Adrenal gland (tissue), 12 donors: Measurements from ENCODE around the gene CHRNB2. TPM values are rescaled to one million over a fixed set of nuclear protein-coding genes. Genes with fewer than 3 reads are reported as not detected.

Experiments used
- DNase-seq, 7 donors: peaks; one replicate each; pipeline ENCODE4 v3.0.0-alpha.2; 2019 to 2020
- H3K27ac ChIP-seq, 5 donors: fragments of 200-600 bp; sonication (generic) in 4 of 5; 1 replicate in 3 of 5; 2 replicates in 2 of 5; pipeline versions ENCODE4 v1.5.1 to v1.8.0; 2016 to 2020; ENCODE audit warnings: mild to moderate bottlenecking in 1 of 5
- H3K27me3 ChIP-seq: fragments of 200-600 bp; 2 replicates; pipeline ENCODE4 v1.8.0; 2021
- H3K36me3 ChIP-seq, 2 donors: fragments of 200-600 bp; replicated peaks in 1 of 2; 1 replicate in 1 of 2; 2 replicates in 1 of 2; pipeline versions ENCODE4 v1.5.1 to v1.8.0; 2018 to 2022
- H3K4me1 ChIP-seq, 2 donors: fragments of 200-600 bp; replicated peaks in 1 of 2; 1 replicate in 1 of 2; 2 replicates in 1 of 2; pipeline versions ENCODE4 v1.5.1 to v1.8.0; 2018 to 2021
- H3K4me3 ChIP-seq, 4 donors: fragments of 200-600 bp; sonication (generic) in 3 of 4; one replicate each; pipeline ENCODE4 v1.5.1; 2016 to 2018
- H3K9me3 ChIP-seq, 3 donors: fragments of 200-600 bp; sonication (generic) in 1 of 3; replicated peaks in 1 of 3; 1 replicate in 2 of 3; 2 replicates in 1 of 3; pipeline versions ENCODE4 v1.5.1 to v1.8.0; 2016 to 2021
- CTCF ChIP-seq, 6 experiments: fragments of 450-650 bp in 4 of 6; fragments of 200-600 bp in 2 of 6; sonication (generic) in 1 of 6; IDR thresholded peaks; 1 replicate in 5 of 6; 2 replicates in 1 of 6; pipeline versions ENCODE4 v1.5.1 to v1.8.0; 2016 to 2021; ENCODE audit warnings: antibody characterized with exemption in 6 of 6, mild to moderate bottlenecking in 2 of 6, moderate library complexity in 1 of 6
- POLR2A ChIP-seq, 2 donors: fragments of 450-650 bp; IDR thresholded peaks; one replicate each; pipeline ENCODE4 v1.6.1; 2017; ENCODE audit warnings: antibody characterized with exemption in 2 of 2, mild to moderate bottlenecking in 2 of 2, moderate library complexity in 1 of 2
- WGBS, 4 donors: extraction: QIAGEN DNeasy Blood & Tissue Kit in 2 of 4; methylation state at CpG; one replicate each; pipeline versions ENCODE4 v1.1.5 to v1.1.7; 2013 to 2017; 5-methylcytosine and 5-hydroxymethylcytosine counted together
- intact Hi-C, 2 donors: fragments of 100-400 bp; cut with DNase I; formaldehyde crosslinking; loops; one replicate each; pipeline versions ENCODE4 v1.14.1 to v1.15.0; 2022 to 2023
- polyA plus RNA-seq, 3 donors: library from polyadenylated mRNA; stranded (reverse); fragments of 200-250 nt in 2 of 3; fragments of 350-450 nt in 1 of 3; fragmentation: Illumina TruSeq in 1 of 3; extraction: RNeasy Lipid Tissue Mini Kit (QIAGEN cat#74804) in 1 of 3; gene quantifications; one replicate each; pipeline ENCODE4 v1.2.3, GENCODE V29; 2013 to 2014
- total RNA-seq, 9 donors: library from RNA; depleted of rRNA in 4 of 9; stranded (reverse); fragments of >200 nt in 4 of 9; fragments of 120-200 nt in 1 of 9; fragmentation: NEBNext Ultra II Directional in 1 of 9; extraction: Animal tissue kit (Norgen Biotek cat#: 25700) in 1 of 9; gene quantifications; one replicate each; pipeline versions ENCODE4 v1.1.0 to v1.2.4, GENCODE V29; 2013 to 2023
- donor health status: healthy with polysubstance abuse.
- donor health status: Bipolar disorder and iron deficiency.
- donor health status: DM: yes; HTN: yes; CAD: no.
- donor health status: DM: no; HTN: no; CAD: no.
- donor health status: DM: no; HTN: no; CAD: no.
- donor health status: DM: yes; HTN: yes; CAD: no.

CHRNB2 gene
- total and polyA plus RNA-seq, 12 donors: 0.06 to 2.2 (median 0.74) TPM

GRCh38 chr1:154546264-154547063 lies 21.1 kb upstream of the CHRNB2 start:
- DNase-seq: peak; percentile 63 to 82 (median 73)
- H3K27me3 ChIP-seq: no peaks in the 10 kb centered on the region
- peak overlapping the region in 1 of 5 donors; percentile 50 for H3K27ac ChIP-seq
- peaks cover 0 to 26% of the 10 kb centered on the region in 2 donors for H3K36me3 ChIP-seq
- TF ChIP-seq CTCF (IDR thresholded peaks at IDR 0.05) (peak; percentile 77 to 87 (median 82)), POLR2A (IDR thresholded peaks at IDR 0.05) (no peak)
- H3K4me1 ChIP-seq: peaks cover 8 to 19% of the 10 kb centered on the region in 2 donors
- no peaks in the 10 kb centered on the region for H3K9me3 ChIP-seq
- WGBS, 4 donors: 69 to 79% (median 71%) methylated on average over 13 of the region's 13 CpGs
- H3K4me3 ChIP-seq: no peak overlapping the region
- intact Hi-C loops: loop anchor here in 1 of 2 donors (5.0 kb wide), 1 partner anchor 59 kb away; no protein-coding TSS in a partner anchor

GRCh38 chr1:154547105-154547732 lies 20.4 kb upstream of the CHRNB2 start:
- 77 to 82% (median 79%) methylated on average over 11 of the region's 11 CpGs for WGBS, 4 donors
- no peaks in the 10 kb centered on the region for H3K27me3 ChIP-seq
- no peak for DNase-seq
- no peaks in the 10 kb centered on the region for H3K9me3 ChIP-seq
- peaks cover 8 to 19% of the 10 kb centered on the region in 2 donors for H3K4me1 ChIP-seq
- no peak for TF ChIP-seq POLR2A (IDR thresholded peaks at IDR 0.05)
- TF ChIP-seq CTCF (IDR thresholded peaks at IDR 0.05): no peak
- intact Hi-C loops: loop anchor here in 1 of 2 donors (5.0 kb wide), 1 partner anchor 60 kb away; no protein-coding TSS in a partner anchor
- peaks cover 0 to 34% of the 10 kb centered on the region in 2 donors for H3K36me3 ChIP-seq
- peak overlapping the region in 1 of 5 donors; percentile 66 for H3K27ac ChIP-seq
- H3K4me3 ChIP-seq: no peak overlapping the region

GRCh38 chr1:154548028-154548427 lies 19.6 kb upstream of the CHRNB2 start:
- WGBS, 4 donors: 11 to 33% (median 16%) methylated on average over 1 of the region's 1 CpG
- H3K36me3 ChIP-seq: peaks cover 0 to 42% of the 10 kb centered on the region in 2 donors
- H3K9me3 ChIP-seq: no peaks in the 10 kb centered on the region
- H3K4me3 ChIP-seq: no peak overlapping the region
- TF ChIP-seq CTCF (IDR thresholded peaks at IDR 0.05) (no peak), POLR2A (IDR thresholded peaks at IDR 0.05) (no peak)
- no peaks in the 10 kb centered on the region for H3K27me3 ChIP-seq
- intact Hi-C loops: loop anchor here in 1 of 2 donors (5.0 kb wide), 1 partner anchor 61 kb away; no protein-coding TSS in a partner anchor
- peak overlapping the region in 2 of 5 donors; percentile 52 to 66 for H3K27ac ChIP-seq
- H3K4me1 ChIP-seq: peaks cover 8 to 19% of the 10 kb centered on the region in 2 donors
- DNase-seq: peak in 4 of 7 donors; percentile 32 to 57 (median 42)

- Histone ChIP-seq H3K9me3 (no peaks in the 10 kb centered on the region), H3K27ac (no peak overlapping the region), H3K4me1 (peaks cover 8 to 24% of the 10 kb centered on the region in 2 donors), H3K4me3 (no peak overlapping the region), H3K36me3 (peaks cover 0 to 55% of the 10 kb centered on the region in 2 donors), H3K27me3 (no peaks in the 10 kb centered on the region)
- 80 to 89% (median 87%) methylated on average over 3 of the region's 3 CpGs for WGBS, 4 donors
- TF ChIP-seq POLR2A (IDR thresholded peaks at IDR 0.05) (no peak), CTCF (IDR thresholded peaks at IDR 0.05) (no peak)
- intact Hi-C loops: loop anchor here in 1 of 2 donors (5.0 kb wide), 1 partner anchor 62 kb away; no protein-coding TSS in a partner anchor
- no peak for DNase-seq
Observed at GRCh38 chr1:154549202-154549770, 18.3 kb upstream of the CHRNB2 start.
